Tibial nerve (tissue), 4 donors: ENCODE results near the gene KAT2A. TPM values are rescaled to one million over a fixed set of nuclear protein-coding genes. Genes with fewer than 3 reads are reported as not detected.

Source experiments
- DNase-seq, 2 donors: peaks; one replicate each; pipeline ENCODE4 v3.0.0-alpha.2; 2019; ENCODE audit warnings: low spot score in 2 of 2
- H3K27ac ChIP-seq, 4 donors: fragments of 200-600 bp; sonication (generic) in 3 of 4; one replicate each; pipeline ENCODE4 v1.5.1; 2017 to 2019; ENCODE audit warnings: mild to moderate bottlenecking in 1 of 4
- H3K27me3 ChIP-seq, 2 donors: fragments of 200-600 bp; sonication (generic) in 1 of 2; one replicate each; pipeline versions ENCODE4 v1.5.1 to v1.6.0; 2017 to 2019
- H3K36me3 ChIP-seq, 3 donors: fragments of 200-600 bp; sonication (generic); one replicate each; pipeline ENCODE4 v1.5.1; 2018 to 2019
- H3K4me1 ChIP-seq, 4 donors: fragments of 200-600 bp; sonication (generic) in 3 of 4; one replicate each; pipeline ENCODE4 v1.5.1; 2017 to 2019
- H3K4me3 ChIP-seq, 4 donors: fragments of 200-600 bp; sonication (generic) in 3 of 4; one replicate each; pipeline ENCODE4 v1.5.1; 2017 to 2019; ENCODE audit warnings: mild to moderate bottlenecking in 1 of 4, moderate library complexity in 1 of 4
- H3K9me3 ChIP-seq, 4 donors: fragments of 200-600 bp; sonication (generic) in 3 of 4; one replicate each; pipeline ENCODE4 v1.5.1; 2017 to 2019
- CTCF ChIP-seq, 5 experiments: fragments of 200-600 bp in 3 of 5; fragments of 450-650 bp in 2 of 5; sonication (generic) in 3 of 5; IDR thresholded peaks; one replicate each; pipeline ENCODE4 v1.5.1; 2016 to 2019; ENCODE audit warnings: antibody characterized with exemption in 5 of 5, mild to moderate bottlenecking in 3 of 5, moderate library complexity in 2 of 5
- EP300 ChIP-seq, 2 donors: sonication (generic); formaldehyde crosslinking; IDR thresholded peaks; one replicate each; pipeline ENCODE4 v1.6.1; 2017; ENCODE audit warnings: antibody characterized with exemption in 2 of 2, mild to moderate bottlenecking in 1 of 2
- POLR2A ChIP-seq, 2 donors: fragments of 450-650 bp; IDR thresholded peaks; one replicate each; pipeline ENCODE4 v1.6.1; 2017; ENCODE audit warnings: antibody characterized with exemption in 2 of 2, mild to moderate bottlenecking in 2 of 2, moderate library complexity in 2 of 2
- WGBS, 2 donors: methylation state at CpG; one replicate each; pipeline ENCODE4 v1.1.5; 2018; 5-methylcytosine and 5-hydroxymethylcytosine counted together
- total RNA-seq, 4 donors: library from RNA; depleted of rRNA; stranded (reverse); fragments of >200 nt; gene quantifications; one replicate each; pipeline ENCODE4 v1.1.0, GENCODE V29; 2016

Gene KAT2A
- total RNA-seq, 4 donors from 2014 or later = 92.2 to 143 (median 105) TPM

- H3K4me3 ChIP-seq = no peak overlapping the region
- H3K27me3 ChIP-seq = no peaks in the 10 kb centered on the region
- peak overlapping the region in 3 of 4 donors; percentile 60 to 82 (median 76) for H3K27ac ChIP-seq
- DNase-seq = no peak
- H3K9me3 ChIP-seq = no peaks in the 10 kb centered on the region
- TF ChIP-seq CTCF (IDR thresholded peaks at IDR 0.05) = no peak
- TF ChIP-seq EP300 (IDR thresholded peaks at IDR 0.05) = no peak
- no peak for TF ChIP-seq POLR2A (IDR thresholded peaks at IDR 0.05)
- WGBS, 2 donors = 46 to 47% methylated on average over 4 of the region's 4 CpGs
- peaks cover 0 to 29% (median 9%) of the 10 kb centered on the region in 3 donors for H3K36me3 ChIP-seq
- peaks cover 0 to 83% (median 46%) of the 10 kb centered on the region in 4 donors for H3K4me1 ChIP-seq
These were observed 12.4 kb upstream of the KAT2A start for GRCh38 chr17:42133461-42134041.

- TF ChIP-seq POLR2A (IDR thresholded peaks at IDR 0.05) (no peak), CTCF (IDR thresholded peaks at IDR 0.05) (no peak), EP300 (IDR thresholded peaks at IDR 0.05) (peak in 1 of 2 donors; percentile 38)
- Histone ChIP-seq H3K9me3 (no peaks in the 10 kb centered on the region), H3K36me3 (peaks cover 0 to 35% (median 14%) of the 10 kb centered on the region in 3 donors), H3K4me1 (peaks cover 0 to 78% (median 45%) of the 10 kb centered on the region in 4 donors), H3K4me3 (no peak overlapping the region), H3K27ac (peak overlapping the region in 3 of 4 donors; percentile 60 to 82 (median 76)), H3K27me3 (no peaks in the 10 kb centered on the region)
- 18 to 22% methylated on average over 3 of the region's 3 CpGs for WGBS, 2 donors
- no peak for DNase-seq
These were observed 11.8 kb upstream of the KAT2A start for GRCh38 chr17:42132941-42133340.

GRCh38 chr17:42131981-42132432 lies 10.8 kb upstream of the KAT2A start:
- no peak for TF ChIP-seq POLR2A (IDR thresholded peaks at IDR 0.05)
- no peak for TF ChIP-seq CTCF (IDR thresholded peaks at IDR 0.05)
- TF ChIP-seq EP300 (IDR thresholded peaks at IDR 0.05) = peak in 1 of 2 donors; percentile 44
- Histone ChIP-seq H3K4me1 (peaks cover 0 to 75% (median 45%) of the 10 kb centered on the region in 4 donors), H3K27ac (peak overlapping the region in 3 of 4 donors; percentile 60 to 82 (median 76)), H3K27me3 (no peaks in the 10 kb centered on the region), H3K4me3 (no peak overlapping the region), H3K36me3 (peaks cover 0 to 43% (median 20%) of the 10 kb centered on the region in 3 donors), H3K9me3 (no peaks in the 10 kb centered on the region)
- WGBS, 2 donors = 47 to 48% methylated on average over 4 of the region's 4 CpGs
- no peak for DNase-seq

GRCh38 chr17:42131232-42131631 lies 10.1 kb upstream of the KAT2A start:
- H3K27ac ChIP-seq = peak overlapping the region in 3 of 4 donors; percentile 60 to 82 (median 76)
- TF ChIP-seq EP300 (IDR thresholded peaks at IDR 0.05) (no peak), POLR2A (IDR thresholded peaks at IDR 0.05) (no peak), CTCF (IDR thresholded peaks at IDR 0.05) (no peak)
- H3K4me1 ChIP-seq = peaks cover 0 to 69% (median 41%) of the 10 kb centered on the region in 4 donors

GRCh38 chr17:42130310-42130936 lies 9.3 kb upstream of the KAT2A start:
- peaks cover 0 to 53% (median 20%) of the 10 kb centered on the region in 3 donors for H3K36me3 ChIP-seq
- DNase-seq = no peak
- no peak overlapping the region for H3K4me3 ChIP-seq
- 90 to 92% methylated on average over 16 of the region's 16 CpGs for WGBS, 2 donors
- no peaks in the 10 kb centered on the region for H3K27me3 ChIP-seq
- TF ChIP-seq CTCF (IDR thresholded peaks at IDR 0.05) (no peak), EP300 (IDR thresholded peaks at IDR 0.05) (no peak), POLR2A (IDR thresholded peaks at IDR 0.05) (no peak)
- H3K27ac ChIP-seq = peak overlapping the region in 3 of 4 donors; percentile 60 to 82 (median 76)
- H3K9me3 ChIP-seq = no peaks in the 10 kb centered on the region
- peaks cover 0 to 62% (median 37%) of the 10 kb centered on the region in 4 donors for H3K4me1 ChIP-seq

More at GRCh38 chr17:42131232-42131631, 10.1 kb upstream of the KAT2A start:
- no peak for DNase-seq
- Histone ChIP-seq H3K27me3 (no peaks in the 10 kb centered on the region), H3K36me3 (peaks cover 0 to 49% (median 20%) of the 10 kb centered on the region in 3 donors), H3K9me3 (no peaks in the 10 kb centered on the region), H3K4me3 (no peak overlapping the region)
- 95 to 96% methylated on average over 4 of the region's 4 CpGs for WGBS, 2 donors
